Measurements from ENCODE around the gene MT1A. TPM values are rescaled to one million over a fixed set of nuclear protein-coding genes. Genes with fewer than 3 reads are reported as not detected.
"Not testable (repeated sequence)": the region's sequence is repeated elsewhere in the genome, so short reads cannot be mapped to it uniquely, and the experiment has no call there.

MT1A gene
- total and polyA plus RNA-seq, 2 of the 8 experiments (the other 6 are each of a cell fraction or from before 2014, with no cell fraction given): not detected

DNA sequence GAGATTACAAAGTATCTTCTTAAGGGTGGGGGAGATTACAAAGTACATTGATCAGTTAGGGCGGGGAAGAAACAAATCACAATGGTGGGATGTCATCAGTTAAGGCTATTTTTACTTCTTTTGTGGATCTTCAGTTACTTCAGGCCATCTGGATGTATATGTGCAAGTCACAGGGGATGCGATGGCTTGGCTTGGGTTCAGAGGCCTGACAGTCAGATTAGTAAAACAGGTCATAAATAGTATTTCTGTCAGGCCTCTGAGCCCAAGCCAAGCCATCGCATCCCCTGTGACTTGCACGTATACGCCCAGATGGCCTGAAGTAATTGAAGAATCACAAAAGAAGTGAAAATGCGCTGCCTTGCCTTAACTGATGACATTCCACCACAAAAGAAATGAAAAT, 36.1 kb downstream of the MT1A start:
- H4K20me1 ChIP-seq (replicated peaks in 1 of 2; ENCODE audit: control insufficient read depth in 1 of 2, insufficient read depth in 2 of 2, low read length in 2 of 2); H2BK20ac ChIP-seq (ENCODE audit: low read length); DNase-seq (ENCODE audit: low read depth in 1 of 2, low spot score in 2 of 2); H2BK15ac ChIP-seq (ENCODE audit: low read length); H2AK5ac ChIP-seq (ENCODE audit: low read depth, low read length); H3K36me3 ChIP-seq (ENCODE audit: control insufficient read depth in 2 of 4, insufficient read depth in 4 of 4, low read length in 3 of 4); FAIRE-seq; H4K5ac ChIP-seq (ENCODE audit: insufficient read length, low read depth, low read length); H3K9ac ChIP-seq (replicated peaks in 1 of 4; ENCODE audit: extremely low read depth in 1 of 4, low read depth in 3 of 4, low read length in 3 of 4); H3K56ac ChIP-seq (replicated peaks; ENCODE audit: insufficient read length, low read depth, low read length); H3K4ac ChIP-seq (replicated peaks; ENCODE audit: insufficient read length, low read depth, low read length); H2AFZ ChIP-seq (ENCODE audit: low read length); H3K9me3 ChIP-seq (ENCODE audit: insufficient read depth in 2 of 2, low read depth in 1 of 2, low read length in 1 of 2); H2BK5ac ChIP-seq (ENCODE audit: low read depth, low read length); H3K14ac ChIP-seq (ENCODE audit: insufficient read length); H4K8ac ChIP-seq (ENCODE audit: extremely low read depth, insufficient read depth, low read length); H3K23ac ChIP-seq (ENCODE audit: insufficient read length); H2BK120ac ChIP-seq (replicated peaks; ENCODE audit: low read depth, low read length); H3K23me2 ChIP-seq (ENCODE audit: low read depth, low read length); H4K91ac ChIP-seq (replicated peaks; ENCODE audit: insufficient read length, low read length); H3K4me3 ChIP-seq (ENCODE audit: extremely low read depth in 1 of 4, insufficient read depth in 2 of 4, low read depth in 3 of 4, low read length in 4 of 4); H3K79me2 ChIP-seq (ENCODE audit: control insufficient read depth in 1 of 2, insufficient read depth in 2 of 2, low read length in 2 of 2); H2BK12ac ChIP-seq (ENCODE audit: low read depth, low read length); H3K18ac ChIP-seq (ENCODE audit: extremely low read depth, low read length); H3K79me1 ChIP-seq (ENCODE audit: low read depth, low read length); H3K27ac ChIP-seq (ENCODE audit: low read depth, low read length): not testable (repeated sequence)
- Histone ChIP-seq H3K4me1 (replicated peaks in 1 of 4; ENCODE audit: control insufficient read depth in 3 of 4, insufficient read depth in 4 of 4, low read length in 3 of 4) (peaks cover 0 to 21% (median 11%) of the 10 kb centered on the region in 4 experiments; a peak in 6 of 7 replicates), H3K27me3 (replicated peaks in 1 of 4; ENCODE audit: control insufficient read depth in 3 of 4, extremely low read depth in 1 of 4, insufficient read depth in 3 of 4, low read length in 3 of 4) (peaks cover 24 to 65% (median 47%) of the 10 kb centered on the region in 4 experiments), H3K4me2 (ENCODE audit: insufficient read depth in 1 of 2, low read depth in 2 of 2, low read length in 2 of 2) (peak overlapping the region in 1 of 2 experiments; percentile 90; a peak in 1 of 4 replicates)
- ChIA-PET CTCF (ENCODE audit: partially characterized antibody) (interaction anchor here (0.7 to 6.0 kb wide), 15 partner anchors 11 to 431 kb away, joined by 3 to 62 read pairs (median 4); partner anchors contain the start of genes MT1B and MT1F), POLR2A (ENCODE audit: partially characterized antibody) (interaction anchor here (0.6 to 13.9 kb wide), 5 partner anchors 6 to 345 kb away, joined by 3 to 205 read pairs (median 24); partner anchors contain the start of genes MT1G, MT1H and MT1X)
- WGBS, 2 experiments (ENCODE audit: extremely low coverage in 1 of 2, insufficient coverage in 1 of 2, insufficient read length in 1 of 2, insufficient replicate concordance in 2 of 2, low coverage in 1 of 2, low lambda C conversion rate in 2 of 2, missing lambda C conversion rate in 1 of 2): 53% methylated on average over 6 of the region's 6 CpGs; no CpG with 5 or more reads in 1 of the 2 experiments

Data from H1 (cell line).